Fibroblast of the aortic adventitia (primary cell): ENCODE data around the gene BID. TPM values are rescaled to one million over a fixed set of nuclear protein-coding genes. Genes with fewer than 3 reads are reported as not detected.

Source experiments
- DNase-seq: peaks from one replicate; pipeline ENCODE4 v3.0.0-alpha.2; 2010; ENCODE audit warnings: low read depth
- H3K4me3 ChIP-seq: 2 replicates; pipeline ENCODE4 v1.5.1; 2011; ENCODE audit warnings: low read depth, mild to moderate bottlenecking, control low read depth, low read length, moderate library complexity
- CTCF ChIP-seq: IDR thresholded peaks from 2 replicates; pipeline ENCODE4 v1.5.1; 2011; ENCODE audit warnings: mild to moderate bottlenecking, low read length, control low read depth, inconsistent platforms; ENCODE audit not compliant: insufficient read depth
- total RNA-seq: library from RNA; depleted of rRNA; stranded (reverse); fragments of >200 nt; gene quantifications from 2 replicates; pipeline ENCODE4 v1.2.3, GENCODE V29; 2012; ENCODE audit warnings: low replicate concordance

BID gene
- total RNA-seq, 1 donor: 5.7 TPM

- H3K4me3 ChIP-seq: no peak overlapping the region
- DNase-seq: no peak
- no peak for TF ChIP-seq CTCF
Observed at GRCh38 chr22:17710023-17710422, 64.2 kb downstream of the BID start.

- peak; percentile 54 for DNase-seq
- TF ChIP-seq CTCF: no peak
- H3K4me3 ChIP-seq: peak overlapping the region; percentile 65
Observed at GRCh38 chr22:17707526-17707925, 66.7 kb downstream of the BID start.

- no peak for TF ChIP-seq CTCF
- DNase-seq: no peak
- peak overlapping the region; percentile 65 for H3K4me3 ChIP-seq
Observed at GRCh38 chr22:17706947-17707346, 67.3 kb downstream of the BID start.

- H3K4me3 ChIP-seq: peak overlapping the region; percentile 65
- peak; percentile 92 for DNase-seq
- TF ChIP-seq CTCF: no peak
Observed at GRCh38 chr22:17705951-17706900, 68.0 kb downstream of the BID start.

- TF ChIP-seq CTCF: no peak
- no peak for DNase-seq
Observed at GRCh38 chr22:17705546-17705945, 68.7 kb downstream of the BID start.

GRCh38 chr22:17703811-17704210 lies 70.5 kb downstream of the BID start:
- peak; percentile 24 for DNase-seq
- no peak overlapping the region for H3K4me3 ChIP-seq
- TF ChIP-seq CTCF: no peak

More at GRCh38 chr22:17705546-17705945, 68.7 kb downstream of the BID start:
- H3K4me3 ChIP-seq: no peak overlapping the region
